RWPE2 (cell line): Measurements from ENCODE around the gene FAAP100.

Experiments used
- ATAC-seq: fragments of 200-7000 bp; cut with Tn5 transposase; 3 replicates; pipeline ENCODE4 v1.9.1; 2021; ENCODE audit warnings: low read depth
- DNase-seq: peaks from one replicate; pipeline ENCODE4 v3.0.0-alpha.2; 2020; ENCODE audit warnings: low spot score
- H3K27ac ChIP-seq: fragments of 450-650 bp; 2 replicates; pipeline ENCODE4 v1.5.1; 2017; ENCODE audit warnings: mild to moderate bottlenecking; ENCODE audit not compliant: poor library complexity, severe bottlenecking
- H3K27me3 ChIP-seq: fragments of 250-450 bp; sonication (Bioruptor Pico); 2 replicates; pipeline ENCODE4 v1.5.1; 2021; ENCODE audit warnings: mild to moderate bottlenecking, moderate library complexity; ENCODE audit not compliant: insufficient read depth, poor library complexity, severe bottlenecking
- H3K36me3 ChIP-seq: fragments of 250-450 bp; sonication (Bioruptor Pico); 2 replicates; pipeline ENCODE4 v1.5.1; 2020; ENCODE audit warnings: low read depth, mild to moderate bottlenecking, moderate library complexity
- H3K4me1 ChIP-seq: fragments of 250-450 bp; sonication (Bioruptor Pico); 2 replicates; pipeline ENCODE4 v1.5.1; 2021; ENCODE audit warnings: mild to moderate bottlenecking, moderate library complexity; ENCODE audit not compliant: insufficient read depth, poor library complexity, severe bottlenecking
- H3K4me3 ChIP-seq: fragments of 250-450 bp; sonication (Bioruptor Pico); 2 replicates; pipeline ENCODE4 v1.5.1; 2021; ENCODE audit warnings: mild to moderate bottlenecking, moderate library complexity; ENCODE audit not compliant: severe bottlenecking
- H3K9me3 ChIP-seq: fragments of 250-450 bp; sonication (Bioruptor Pico); 2 replicates; pipeline ENCODE4 v1.5.1; 2021; ENCODE audit warnings: mild to moderate bottlenecking, moderate library complexity; ENCODE audit not compliant: severe bottlenecking
- CTCF ChIP-seq: fragments of 450-650 bp; IDR thresholded peaks from one replicate; pipeline ENCODE4 v1.5.1; 2017; ENCODE audit warnings: mild to moderate bottlenecking, moderate library complexity; ENCODE audit not compliant: poor library complexity, severe bottlenecking

FAAP100 gene

GRCh38 chr17:81573794-81574642, 21.9 kb upstream of the FAAP100 start:
- peaks cover 82% of the 10 kb centered on the region for H3K36me3 ChIP-seq
- no peak overlapping the region for H3K27ac ChIP-seq
- no peaks in the 10 kb centered on the region for H3K27me3 ChIP-seq
- TF ChIP-seq CTCF: no peak
- no peaks in the 10 kb centered on the region for H3K9me3 ChIP-seq
- H3K4me3 ChIP-seq: no peak overlapping the region
- DNase-seq (no peak), ATAC-seq (no peak)
- peaks cover 34% of the 10 kb centered on the region for H3K4me1 ChIP-seq

- peak overlapping the region; percentile 11 for H3K27ac ChIP-seq
- peaks cover 86% of the 10 kb centered on the region for H3K36me3 ChIP-seq
- no peak overlapping the region for H3K4me3 ChIP-seq
- no peaks in the 10 kb centered on the region for H3K27me3 ChIP-seq
- H3K9me3 ChIP-seq: no peaks in the 10 kb centered on the region
- DNase-seq (no peak), ATAC-seq (no peak)
- H3K4me1 ChIP-seq: peaks cover 31% of the 10 kb centered on the region
- TF ChIP-seq CTCF: no peak
Measured at GRCh38 chr17:81572563-81573168, 20.5 kb upstream of the FAAP100 start.

GRCh38 chr17:81570964-81571363, 18.8 kb upstream of the FAAP100 start:
- no peak overlapping the region for H3K27ac ChIP-seq

GRCh38 chr17:81569986-81570514, 17.9 kb upstream of the FAAP100 start:
- no peak for ATAC-seq
- H3K27ac ChIP-seq: peak overlapping the region; percentile 99
- H3K4me1 ChIP-seq: peaks cover 31% of the 10 kb centered on the region
- H3K36me3 ChIP-seq: peaks cover 93% of the 10 kb centered on the region
- no peaks in the 10 kb centered on the region for H3K9me3 ChIP-seq
- no peaks in the 10 kb centered on the region for H3K27me3 ChIP-seq
- TF ChIP-seq CTCF: no peak
- no peak overlapping the region for H3K4me3 ChIP-seq
- DNase-seq: no peak

More at GRCh38 chr17:81570964-81571363, 18.8 kb upstream of the FAAP100 start:
- Histone ChIP-seq H3K9me3 (no peaks in the 10 kb centered on the region), H3K4me1 (peaks cover 29% of the 10 kb centered on the region), H3K27me3 (no peaks in the 10 kb centered on the region), H3K36me3 (peaks cover 93% of the 10 kb centered on the region), H3K4me3 (no peak overlapping the region)
- ATAC-seq (no peak), DNase-seq (no peak)
- no peak for TF ChIP-seq CTCF
